ENCODE results near the gene HOXB4.
"Not testable (repeated sequence)": the region's sequence is repeated elsewhere in the genome, so short reads cannot be mapped to it uniquely, and the experiment has no call there.

The HOXB4 gene

GRCh38 chr17:48544349-48545021 lies 33.7 kb downstream of the HOXB4 start:
- no peak for DNase-seq

GRCh38 chr17:48543854-48544348 lies 34.2 kb downstream of the HOXB4 start:
- no peak for DNase-seq

- DNase-seq = no peak
Observed at GRCh38 chr17:48543107-48543853, 34.9 kb downstream of the HOXB4 start.

GRCh38 chr17:48542698-48543106 lies 35.4 kb downstream of the HOXB4 start:
- no peak for DNase-seq

- DNase-seq = no peak
Observed at GRCh38 chr17:48542114-48542656, 36.0 kb downstream of the HOXB4 start.

- DNase-seq = no peak
Observed at GRCh38 chr17:48541577-48542113, 36.5 kb downstream of the HOXB4 start.

GRCh38 chr17:48541036-48541576 lies 37.0 kb downstream of the HOXB4 start:
- no peak for DNase-seq

- no peak for DNase-seq
Observed at GRCh38 chr17:48540213-48540612, 37.9 kb downstream of the HOXB4 start.

- no peak for DNase-seq
Observed at GRCh38 chr17:48539177-48539576, 39.0 kb downstream of the HOXB4 start.

- no peak for DNase-seq
Observed at GRCh38 chr17:48537316-48537715, 40.8 kb downstream of the HOXB4 start.

GRCh38 chr17:48535793-48536559 lies 42.2 kb downstream of the HOXB4 start:
- DNase-seq = not testable (repeated sequence)

- no peak for DNase-seq
Observed at GRCh38 chr17:48532261-48532660, 45.9 kb downstream of the HOXB4 start.

GRCh38 chr17:48530887-48531272 lies 47.3 kb downstream of the HOXB4 start, which contains the start of gene HOXB1:
Gene HOXB1 (minus strand): TSS chr17:48531011. CDS start chr17:48530904, 107 bp downstream.
- no peak for DNase-seq

GRCh38 chr17:48530208-48530886 lies 47.8 kb downstream of the HOXB4 start:
- DNase-seq = no peak

- no peak for DNase-seq
Observed at GRCh38 chr17:48529683-48530009, 48.5 kb downstream of the HOXB4 start.

GRCh38 chr17:48528936-48529682 lies 49.0 kb downstream of the HOXB4 start:
- DNase-seq = no peak

- no peak for DNase-seq
Observed at GRCh38 chr17:48528153-48528935, 49.8 kb downstream of the HOXB4 start.

GRCh38 chr17:48527547-48527932 lies 50.6 kb downstream of the HOXB4 start:
- no peak for DNase-seq

- DNase-seq = no peak
Observed at GRCh38 chr17:48526608-48527546, 51.3 kb downstream of the HOXB4 start.

Data from NCI-H187 treated with DMSO at 0.1 percent for 48 hours (cell line).